GM18505 (cell line): Measurements from ENCODE around the gene CRABP1.

ENCODE experiments used
- ATAC-seq: cut with Tn5 transposase; IDR thresholded peaks from one replicate; pipeline ENCODE4 v1.9.1; 2021; ENCODE audit not compliant: unreplicated experiment
- POLR2A ChIP-seq: IDR thresholded peaks from 4 replicates; pipeline ENCODE4 v1.6.1; 2011; ENCODE audit warnings: borderline replicate concordance; ENCODE audit not compliant: insufficient read depth, insufficient read length; ENCODE audit errors: extremely low read depth

The CRABP1 gene

GRCh38 chr15:78387246-78388037 is 47.3 kb downstream of the CRABP1 start:
- no peak for TF ChIP-seq POLR2A
- ATAC-seq = no peak

DNA sequence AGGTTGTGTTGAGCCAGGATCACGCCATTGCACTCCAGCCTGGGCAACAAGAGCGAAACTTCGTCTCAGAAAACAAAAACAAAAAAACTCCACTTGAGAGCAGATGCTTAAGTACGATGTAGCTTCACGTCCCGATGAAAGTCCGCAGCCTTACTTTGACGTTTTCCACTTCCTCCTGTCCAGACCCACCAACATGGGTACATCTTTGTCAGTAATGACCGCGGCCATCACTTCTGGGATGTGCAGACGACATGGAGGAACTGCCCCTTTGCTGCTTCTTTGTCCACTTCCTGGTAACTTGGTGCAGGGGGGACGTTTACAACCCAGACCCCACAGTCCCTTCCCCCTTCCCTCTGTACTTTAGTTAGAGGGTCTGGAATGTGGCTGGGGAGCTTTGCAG is 48.7 kb downstream of the CRABP1 start:
- ATAC-seq = no peak
- no peak for TF ChIP-seq POLR2A

- no peak for TF ChIP-seq POLR2A
These were observed 49.2 kb downstream of the CRABP1 start for GRCh38 chr15:78389322-78389721.

GRCh38 chr15:78389738-78390137 is 49.6 kb downstream of the CRABP1 start:
- ATAC-seq = no peak
- no peak for TF ChIP-seq POLR2A

More at GRCh38 chr15:78389322-78389721, 49.2 kb downstream of the CRABP1 start:
- ATAC-seq = no peak

GRCh38 chr15:78390242-78390641 is 50.1 kb downstream of the CRABP1 start:
- ATAC-seq = no peak
- TF ChIP-seq POLR2A = no peak

- TF ChIP-seq POLR2A = no peak
- ATAC-seq = no peak
These were observed 50.7 kb downstream of the CRABP1 start for GRCh38 chr15:78390826-78391225.

GRCh38 chr15:78391781-78392180 is 51.6 kb downstream of the CRABP1 start:
- ATAC-seq = no peak
- TF ChIP-seq POLR2A = no peak

DNA sequence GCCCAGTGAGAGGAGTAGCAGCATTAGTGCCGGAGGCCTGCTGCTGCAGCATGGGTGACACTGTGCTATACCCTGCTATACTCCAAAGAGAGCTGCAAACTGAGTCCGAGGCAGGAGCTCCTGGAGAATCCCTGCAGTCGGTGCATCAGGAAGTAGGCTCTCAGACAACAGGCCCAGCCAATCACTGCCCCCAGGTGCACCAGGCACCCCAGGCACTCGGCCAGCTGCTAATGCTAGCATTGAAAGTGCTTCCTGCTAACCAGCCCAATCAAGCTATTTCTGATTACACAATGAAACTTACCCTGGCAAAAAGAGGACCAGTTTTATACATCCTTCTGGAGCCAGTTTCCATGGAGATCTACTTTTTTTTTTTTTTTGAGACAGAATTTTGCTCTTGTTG is 52.3 kb downstream of the CRABP1 start:
- no peak for TF ChIP-seq POLR2A
- no peak for ATAC-seq

DNA sequence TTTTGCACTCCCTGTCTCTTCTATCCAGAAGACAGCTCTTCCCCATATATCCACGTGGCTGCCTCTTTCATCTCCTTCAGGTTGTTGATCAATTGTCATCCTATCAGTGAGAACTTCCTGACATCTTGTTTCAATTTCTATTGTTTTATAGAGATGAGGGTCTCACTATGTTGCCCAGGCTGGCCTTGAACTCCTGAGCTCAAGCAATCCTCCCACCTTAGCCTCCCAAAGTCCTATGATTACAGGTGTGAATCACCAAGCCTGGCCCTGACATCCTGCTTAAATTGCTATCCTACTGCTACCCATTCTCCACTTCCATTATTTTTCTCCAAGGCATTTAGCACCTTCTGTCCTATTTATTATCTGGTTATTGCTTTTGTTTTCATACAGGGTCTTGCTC is 53.0 kb downstream of the CRABP1 start:
- ATAC-seq = no peak
- TF ChIP-seq POLR2A = no peak

GRCh38 chr15:78394026-78394425 is 53.9 kb downstream of the CRABP1 start:
- no peak for ATAC-seq
- TF ChIP-seq POLR2A = no peak

DNA sequence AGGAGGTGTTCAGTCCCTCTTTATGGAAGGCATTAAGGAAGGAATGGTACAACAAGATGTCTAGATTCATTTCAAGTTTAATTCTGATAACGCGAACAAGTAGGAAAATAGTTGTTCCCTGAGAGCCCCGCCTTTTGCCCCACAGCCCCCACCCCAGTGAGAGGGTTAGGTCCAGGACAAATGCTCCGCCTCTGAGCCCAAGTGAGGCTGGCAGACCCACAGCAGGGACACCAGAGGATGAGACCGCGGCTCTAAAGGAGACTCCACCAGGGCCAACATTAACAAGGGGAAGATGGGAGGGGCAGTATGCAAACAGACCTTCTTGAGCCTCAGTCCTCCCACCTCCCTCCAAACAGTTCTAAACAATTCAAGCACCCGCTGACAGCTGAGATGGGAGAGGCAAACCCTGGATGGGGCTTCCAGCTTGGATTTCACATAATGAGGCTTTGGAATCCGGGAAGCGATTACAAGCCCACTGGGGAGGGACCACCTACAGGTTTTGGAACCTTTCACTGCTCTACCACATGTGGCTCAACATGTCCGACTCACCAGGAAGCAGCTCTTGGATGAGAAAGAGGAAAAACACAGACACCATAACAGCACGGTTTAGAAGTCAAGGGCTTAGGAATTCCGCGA is 54.9 kb downstream of the CRABP1 start:
- no peak for TF ChIP-seq POLR2A

GRCh38 chr15:78396186-78396814 is 56.1 kb downstream of the CRABP1 start:
- ATAC-seq = no peak
- TF ChIP-seq POLR2A = no peak

More for the DNA sequence above, 54.9 kb downstream of the CRABP1 start:
- ATAC-seq = no peak

DNA sequence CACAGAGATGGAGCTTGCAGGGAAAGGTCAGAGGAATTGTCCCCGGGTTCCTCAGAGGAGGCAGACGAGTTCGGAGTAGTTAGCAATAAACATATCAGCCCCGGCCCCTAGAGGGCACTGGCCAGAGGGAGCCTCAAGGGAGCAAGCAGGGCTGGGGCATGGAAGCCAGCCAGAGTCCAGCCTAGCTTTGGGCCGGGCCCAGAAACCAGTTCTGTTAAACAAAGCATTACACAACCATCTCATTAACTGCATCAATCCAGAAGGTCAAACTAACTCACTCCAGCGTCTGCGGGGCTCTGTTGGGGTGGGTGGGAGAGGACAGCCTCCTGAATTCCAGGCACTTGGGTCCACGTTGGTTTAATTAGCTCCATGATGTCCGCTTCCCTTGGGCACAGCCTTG is 56.8 kb downstream of the CRABP1 start:
- no peak for TF ChIP-seq POLR2A
- ATAC-seq = no peak

DNA sequence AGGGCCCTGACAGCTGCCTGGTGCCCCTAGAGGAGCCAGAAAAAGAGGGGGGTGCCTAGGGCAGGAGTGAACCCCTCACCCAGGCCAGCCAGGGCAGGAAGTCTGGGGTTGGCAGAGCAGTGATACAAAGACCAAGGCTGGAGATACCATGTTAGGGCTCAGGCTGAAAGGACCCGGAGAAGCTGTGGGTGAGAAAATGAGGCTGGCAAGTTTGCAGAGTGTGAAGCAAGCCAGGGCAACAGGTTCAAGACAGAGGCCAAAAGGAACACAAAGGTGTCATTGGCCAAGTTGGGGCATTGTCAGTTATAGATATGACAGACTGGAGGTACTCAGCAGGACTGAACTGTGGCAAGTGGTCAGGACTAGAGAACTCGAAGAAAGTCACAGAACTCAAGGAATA is 57.2 kb downstream of the CRABP1 start:
- ATAC-seq = no peak
- TF ChIP-seq POLR2A = no peak
